ENCODE data around the gene RPTOR.
A peak's percentile ranks its signal among the peaks of the same experiment; 100 is the strongest.

The RPTOR gene

GRCh38 chr17:80888276-80889160 lies 343.9 kb downstream of the RPTOR start:
- no peak for DNase-seq

GRCh38 chr17:80889231-80890195 lies 344.9 kb downstream of the RPTOR start:
- no peak for DNase-seq

- no peak for DNase-seq
Observed at GRCh38 chr17:80890196-80890920, 345.7 kb downstream of the RPTOR start.

- no peak for DNase-seq
Observed at GRCh38 chr17:80890921-80891396, 346.3 kb downstream of the RPTOR start.

GRCh38 chr17:80891397-80892018 lies 346.9 kb downstream of the RPTOR start:
- peak; percentile 63 for DNase-seq

- peak; percentile 78 for DNase-seq
Observed at GRCh38 chr17:80892019-80892855, 347.6 kb downstream of the RPTOR start.

GRCh38 chr17:80892900-80893603 lies 348.4 kb downstream of the RPTOR start:
- peak; percentile 10 for DNase-seq

GRCh38 chr17:80893604-80894438 lies 349.2 kb downstream of the RPTOR start:
- DNase-seq: no peak

- DNase-seq: no peak
Observed at GRCh38 chr17:80894439-80894721, 349.7 kb downstream of the RPTOR start.

- DNase-seq: no peak
Observed at GRCh38 chr17:80894726-80895125, 350.1 kb downstream of the RPTOR start.

- no peak for DNase-seq
Observed at GRCh38 chr17:80895366-80895765, 350.7 kb downstream of the RPTOR start.

- DNase-seq: no peak
Observed at GRCh38 chr17:80898716-80899115, 354.1 kb downstream of the RPTOR start.

- DNase-seq: peak; percentile 74
Observed at GRCh38 chr17:80899402-80900268, 355.0 kb downstream of the RPTOR start.

GRCh38 chr17:80901319-80901718 lies 356.7 kb downstream of the RPTOR start:
- no peak for DNase-seq

- no peak for DNase-seq
Observed at GRCh38 chr17:80902197-80902962, 357.7 kb downstream of the RPTOR start.

GRCh38 chr17:80902963-80903611 lies 358.4 kb downstream of the RPTOR start:
- DNase-seq: no peak

GRCh38 chr17:80904036-80904753 lies 359.6 kb downstream of the RPTOR start:
- DNase-seq: no peak

Data from hematopoietic multipotent progenitor cell treated with erythropoietin and hydrocortisone succinate and interleukin-3 and kit ligand, for 6 days (in vitro differentiated cells).